ENCODE measurements around the gene GFOD2.
"Not testable (repeated sequence)": the region's sequence is repeated elsewhere in the genome, so short reads cannot be mapped to it uniquely, and the experiment has no call there.

Gene GFOD2

GRCh38 chr16:67701420-67701819 is 17.7 kb downstream of the GFOD2 start:
- DNase-seq: no peak

GRCh38 chr16:67699265-67699664 is 19.9 kb downstream of the GFOD2 start:
- no peak for DNase-seq

- DNase-seq: no peak
These were observed 21.5 kb downstream of the GFOD2 start for GRCh38 chr16:67697422-67698185.

- DNase-seq: no peak
These were observed 24.5 kb downstream of the GFOD2 start for GRCh38 chr16:67694611-67695010.

GRCh38 chr16:67693517-67694285 is 25.4 kb downstream of the GFOD2 start:
- not testable (repeated sequence) for DNase-seq

GRCh38 chr16:67685388-67686112 is 33.6 kb downstream of the GFOD2 start:
- no peak for DNase-seq

GRCh38 chr16:67683767-67684166 is 35.3 kb downstream of the GFOD2 start:
- no peak for DNase-seq

GRCh38 chr16:67679935-67680897 is 38.9 kb downstream of the GFOD2 start:
- DNase-seq: no peak

GRCh38 chr16:67678354-67679023 is 40.6 kb downstream of the GFOD2 start:
- no peak for DNase-seq

GRCh38 chr16:67677712-67678111 is 41.4 kb downstream of the GFOD2 start:
- no peak for DNase-seq

- DNase-seq: no peak
These were observed 42.2 kb downstream of the GFOD2 start for GRCh38 chr16:67676939-67677338.

GRCh38 chr16:67676516-67676915 is 42.6 kb downstream of the GFOD2 start:
- DNase-seq: no peak

GRCh38 chr16:67675999-67676398 is 43.1 kb downstream of the GFOD2 start:
- no peak for DNase-seq

- DNase-seq: no peak
These were observed 43.6 kb downstream of the GFOD2 start for GRCh38 chr16:67675579-67675935.

- DNase-seq: no peak
These were observed 44.1 kb downstream of the GFOD2 start for GRCh38 chr16:67674851-67675578.

- DNase-seq: no peak
These were observed 45.2 kb downstream of the GFOD2 start for GRCh38 chr16:67673712-67674580.

- peak; percentile 50 for DNase-seq
These were observed 46.1 kb downstream of the GFOD2 start for GRCh38 chr16:67672739-67673662.

GRCh38 chr16:67672306-67672705 is 46.8 kb downstream of the GFOD2 start:
- DNase-seq: no peak

Data from T-helper 9 cell (primary cell).